ENCODE results near the gene APBA2.

APBA2 gene

DNA sequence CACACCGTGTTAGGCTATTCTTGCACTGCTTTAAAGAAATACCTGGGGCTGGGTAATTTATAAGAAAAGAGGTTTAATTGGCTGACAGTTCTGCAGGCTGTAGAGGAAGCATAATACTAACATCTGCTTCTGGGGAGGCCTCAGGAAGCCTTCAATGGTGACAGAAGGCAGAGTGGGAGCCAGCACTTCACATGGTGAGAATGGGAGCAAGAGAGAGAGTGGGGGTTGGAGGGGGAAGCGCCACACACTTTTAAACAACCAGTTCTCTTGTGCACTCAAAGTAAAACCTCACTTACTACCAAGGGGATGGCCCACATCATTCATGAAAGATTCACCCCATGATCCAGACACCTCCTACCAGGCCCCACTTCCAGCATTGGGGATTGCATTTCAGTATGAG, 181.1 kb downstream of the APBA2 start:
- no peak for DNase-seq

DNA sequence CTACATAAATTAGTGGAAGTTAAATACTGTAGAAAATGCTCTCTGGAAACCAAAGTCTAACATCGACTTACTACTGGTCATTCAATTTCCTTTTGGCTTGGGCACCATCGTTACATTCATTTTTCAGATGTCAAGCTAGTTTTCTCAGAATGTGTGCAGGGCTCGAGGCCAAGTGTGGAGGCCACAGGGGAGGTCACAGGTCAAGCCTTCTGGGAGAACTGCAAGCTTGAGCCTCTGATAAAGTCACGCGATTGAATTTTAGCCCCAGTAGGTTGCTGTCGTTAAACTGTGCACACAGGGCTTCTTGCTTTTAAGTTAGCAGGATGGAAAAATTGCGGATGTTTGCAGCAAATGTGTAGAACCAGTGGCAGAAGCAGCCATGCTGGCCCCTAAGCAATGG, 182.2 kb downstream of the APBA2 start:
- no peak for DNase-seq

DNA sequence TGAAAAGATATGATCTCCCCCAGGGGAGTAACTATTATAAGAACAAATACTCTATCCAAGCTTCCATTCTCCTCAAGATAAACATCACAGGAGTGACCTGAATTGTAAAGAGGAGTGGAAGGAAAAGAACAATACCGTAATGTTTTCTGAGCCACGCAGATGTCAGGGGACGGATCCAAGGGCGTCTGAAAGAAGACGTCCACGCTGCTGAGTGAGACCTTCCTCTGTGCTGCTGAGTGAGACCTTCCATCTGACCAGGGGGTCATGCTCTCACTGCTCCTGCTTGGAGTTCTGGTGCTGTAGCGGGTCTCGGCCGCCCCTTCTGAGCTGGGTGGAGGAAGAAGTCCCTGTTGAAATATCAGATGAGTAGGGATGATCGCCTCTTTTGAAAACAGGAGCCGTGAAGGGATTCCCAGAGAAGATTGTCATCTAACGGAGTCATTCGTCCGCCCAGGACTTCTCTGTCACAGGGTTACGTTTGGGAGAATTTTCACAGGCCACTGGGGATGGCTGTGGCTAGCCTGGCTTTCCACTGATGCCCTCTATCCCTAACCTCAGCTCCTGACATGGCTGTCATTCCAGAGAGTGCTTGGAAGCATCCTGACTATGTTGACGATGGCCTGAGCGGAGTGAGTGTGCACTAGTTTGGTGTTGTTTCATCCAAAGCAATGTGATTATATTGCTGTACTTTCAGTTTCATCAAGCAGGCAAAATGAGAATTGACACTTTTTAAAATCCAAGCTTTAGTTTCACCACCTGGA, 184.9 kb downstream of the APBA2 start:
- no peak for DNase-seq

DNA sequence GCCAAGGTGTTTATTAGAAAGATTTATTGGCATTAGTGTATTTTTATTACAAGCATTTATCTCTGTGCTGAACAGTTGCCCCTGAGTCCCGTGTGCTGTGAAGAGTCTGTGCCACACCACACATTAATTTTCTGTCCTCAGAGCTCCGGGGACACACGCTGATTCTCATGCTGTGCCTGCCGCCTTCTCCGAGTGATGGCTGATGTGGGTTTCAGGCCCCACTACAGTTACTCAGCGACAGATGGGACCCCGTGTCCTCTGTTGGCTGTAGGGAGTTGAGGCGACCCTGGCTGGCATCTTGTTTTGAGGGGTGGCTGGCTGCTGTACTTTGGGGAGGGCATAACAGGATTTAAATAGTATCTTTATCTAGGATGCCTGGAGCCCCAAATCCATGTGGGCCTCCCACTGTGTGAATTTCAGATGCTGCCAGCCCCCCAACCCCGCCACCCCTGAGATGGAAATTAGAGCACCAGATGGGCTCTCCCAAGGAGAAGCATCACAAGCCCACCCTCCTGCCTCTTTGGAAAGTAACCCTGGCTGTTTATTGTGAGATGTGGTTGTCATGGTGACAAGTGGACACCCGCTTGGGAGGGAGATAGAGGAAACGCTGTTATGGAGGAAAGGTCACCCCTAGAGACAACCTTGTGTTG, 185.6 kb downstream of the APBA2 start:
- DNase-seq: no peak

GRCh38 chr15:29071882-29072273, 186.1 kb downstream of the APBA2 start:
- no peak for DNase-seq

DNA sequence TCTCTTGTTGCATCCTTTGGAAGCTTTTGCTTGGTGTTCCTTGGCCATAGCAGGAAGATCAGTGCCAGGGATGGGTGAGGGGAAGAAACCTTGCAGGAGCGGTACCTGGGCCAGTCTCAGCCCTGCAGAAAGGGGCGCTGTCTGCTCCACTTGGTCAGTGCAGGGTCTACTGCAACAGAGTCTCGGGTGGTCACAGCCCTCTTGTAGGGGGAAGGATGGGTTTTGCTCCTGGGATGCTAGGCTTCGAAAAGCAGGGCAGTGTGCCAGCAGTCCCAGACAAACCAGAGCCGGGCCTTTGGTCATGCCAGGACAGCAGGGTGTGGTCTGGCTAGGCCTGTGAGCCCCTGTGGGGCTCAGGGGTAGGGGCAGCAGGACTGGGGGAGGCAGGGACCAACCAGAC, 186.7 kb downstream of the APBA2 start:
- no peak for DNase-seq

- DNase-seq: no peak
These were observed 188.3 kb downstream of the APBA2 start for GRCh38 chr15:29074045-29074444.

DNA sequence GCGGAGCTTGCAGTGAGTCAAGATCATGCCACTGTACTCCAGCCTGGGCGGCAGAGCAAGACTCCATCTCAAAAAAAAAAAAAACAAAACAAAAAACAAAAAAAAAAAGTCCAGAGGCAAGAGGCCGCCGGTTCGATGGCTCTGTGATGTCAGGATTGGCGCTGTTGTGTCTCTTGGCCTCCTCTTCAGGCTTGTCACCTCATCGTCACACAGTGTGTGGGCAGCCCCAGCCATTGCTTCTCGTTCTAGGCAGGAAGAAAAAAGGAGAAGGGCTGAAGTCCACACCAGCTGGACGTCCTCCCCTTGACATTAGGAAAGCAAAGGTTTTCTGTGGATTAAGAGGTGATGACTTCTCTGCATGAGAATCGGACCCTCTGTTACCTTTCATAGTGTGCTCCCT, 192.8 kb downstream of the APBA2 start:
- no peak for DNase-seq

- no peak for DNase-seq
These were observed 193.7 kb downstream of the APBA2 start for GRCh38 chr15:29079479-29079878.

DNA sequence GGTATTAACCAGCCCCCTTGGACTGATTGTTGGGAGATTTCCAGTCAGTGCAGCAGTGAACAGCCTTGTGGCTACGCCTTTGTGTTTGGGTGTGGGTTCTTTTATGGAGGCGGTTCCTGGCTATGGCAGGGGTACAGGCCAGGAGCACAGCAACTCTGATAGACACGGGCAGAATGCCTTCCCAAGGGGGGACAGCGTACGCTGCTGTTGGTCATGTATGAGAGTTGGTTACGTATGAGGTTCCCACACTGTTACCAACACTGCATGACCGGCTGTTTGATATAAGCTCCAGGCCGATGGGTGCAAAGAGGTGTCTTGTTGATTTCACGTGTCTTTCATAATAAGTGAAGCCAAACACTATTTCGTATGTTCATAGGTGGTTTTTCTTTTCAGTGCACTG, 196.0 kb downstream of the APBA2 start:
- no peak for DNase-seq

GRCh38 chr15:29083161-29083560, 197.4 kb downstream of the APBA2 start:
- DNase-seq: no peak

DNA sequence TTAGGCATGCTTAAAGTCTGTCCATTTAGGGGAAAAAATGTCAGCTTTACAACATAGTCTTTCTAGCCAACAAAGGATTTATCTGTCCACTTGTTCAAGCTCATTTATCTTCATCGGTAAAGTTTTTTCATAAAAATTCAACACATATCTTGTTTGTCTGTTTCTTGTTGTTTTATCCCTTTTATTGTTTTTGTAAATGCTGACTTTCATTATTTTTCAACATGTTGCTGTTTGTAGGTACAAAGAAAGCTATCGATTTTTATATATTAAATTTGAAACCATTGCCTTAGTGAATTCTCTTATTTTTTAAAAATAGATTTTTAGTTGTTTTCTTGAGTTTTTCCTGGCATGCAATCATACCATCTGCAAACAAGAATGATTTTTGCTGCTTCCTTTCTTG, 198.1 kb downstream of the APBA2 start:
- no peak for DNase-seq

DNA sequence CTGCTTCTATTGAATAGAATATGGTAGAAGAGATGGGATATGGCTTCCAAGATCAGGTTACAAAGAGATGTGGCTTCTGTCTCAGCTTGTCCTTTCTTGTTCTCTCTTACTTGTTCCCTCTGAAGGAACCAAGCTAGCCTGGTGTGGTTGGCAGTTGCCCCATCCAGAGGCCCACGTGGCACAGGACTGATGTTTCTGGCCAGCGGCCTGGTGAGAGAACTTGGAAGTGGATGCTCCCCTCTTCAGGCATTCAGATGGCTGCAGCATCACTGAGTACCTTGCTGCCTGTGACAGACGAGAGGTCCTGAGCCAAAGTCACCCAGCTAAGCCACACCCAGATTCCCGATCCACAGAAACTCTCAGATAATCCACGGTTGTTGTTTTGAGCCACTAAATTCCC, 200.2 kb downstream of the APBA2 start:
- DNase-seq: no peak

GRCh38 chr15:29086891-29087290, 201.1 kb downstream of the APBA2 start:
- DNase-seq: no peak

DNA sequence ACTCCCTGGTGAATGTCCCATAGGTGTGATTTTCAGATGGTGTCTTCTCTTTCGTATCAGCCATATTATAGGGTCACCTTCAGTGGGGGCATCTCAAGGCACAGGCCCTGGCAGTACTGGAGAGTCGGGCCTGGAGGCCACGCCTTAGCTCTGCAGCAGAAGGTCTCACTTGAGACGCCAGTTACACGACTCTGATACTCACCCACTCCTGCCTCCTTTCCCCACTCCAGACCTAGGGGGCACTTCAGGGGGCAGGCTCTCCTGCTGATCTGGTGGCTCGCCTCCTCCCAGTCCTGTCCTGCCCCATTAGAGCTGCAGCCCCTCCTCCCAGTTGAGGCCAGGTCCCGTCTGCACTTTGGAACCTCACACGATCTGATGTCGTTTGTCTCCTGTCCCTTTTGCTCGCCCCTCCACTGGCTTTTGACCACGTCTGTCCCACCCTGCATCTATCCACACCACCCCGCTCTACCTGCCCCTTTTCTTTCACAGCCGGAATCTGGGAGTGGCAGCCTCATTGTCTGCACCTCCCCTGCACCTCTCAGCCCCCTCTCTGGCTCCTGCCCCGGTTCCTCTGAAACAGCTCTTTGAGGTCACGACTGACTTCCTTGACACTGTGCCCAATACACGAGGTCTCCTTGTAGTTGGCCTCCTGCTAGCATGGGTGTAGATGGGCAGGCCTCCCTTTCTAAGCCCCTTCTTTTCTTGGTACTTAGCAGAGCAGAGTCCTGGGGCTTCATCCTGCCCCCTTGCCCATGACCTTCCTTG, 201.9 kb downstream of the APBA2 start:
- no peak for DNase-seq

GRCh38 chr15:29088666-29089065, 202.9 kb downstream of the APBA2 start:
- no peak for DNase-seq

- DNase-seq: no peak
These were observed 204.2 kb downstream of the APBA2 start for GRCh38 chr15:29089731-29090616.

GRCh38 chr15:29090617-29091466, 205.1 kb downstream of the APBA2 start:
- DNase-seq: no peak

GRCh38 chr15:29091666-29092065, 205.9 kb downstream of the APBA2 start:
- no peak for DNase-seq

GRCh38 chr15:29092376-29093064, 206.7 kb downstream of the APBA2 start:
- no peak for DNase-seq

GRCh38 chr15:29093065-29093435, 207.3 kb downstream of the APBA2 start:
- DNase-seq: no peak

Data from SHP77 treated with DMSO at 0.1 percent for 48 hours (cell line).